ENCODE measurements around the gene PUS1. TPM values are rescaled to one million over a fixed set of nuclear protein-coding genes. Genes with fewer than 3 reads are reported as not detected.

Gene PUS1
- total and polyA plus RNA-seq, 2 experiments from 2014 or later, result 10.2 to 10.7 TPM

DNA sequence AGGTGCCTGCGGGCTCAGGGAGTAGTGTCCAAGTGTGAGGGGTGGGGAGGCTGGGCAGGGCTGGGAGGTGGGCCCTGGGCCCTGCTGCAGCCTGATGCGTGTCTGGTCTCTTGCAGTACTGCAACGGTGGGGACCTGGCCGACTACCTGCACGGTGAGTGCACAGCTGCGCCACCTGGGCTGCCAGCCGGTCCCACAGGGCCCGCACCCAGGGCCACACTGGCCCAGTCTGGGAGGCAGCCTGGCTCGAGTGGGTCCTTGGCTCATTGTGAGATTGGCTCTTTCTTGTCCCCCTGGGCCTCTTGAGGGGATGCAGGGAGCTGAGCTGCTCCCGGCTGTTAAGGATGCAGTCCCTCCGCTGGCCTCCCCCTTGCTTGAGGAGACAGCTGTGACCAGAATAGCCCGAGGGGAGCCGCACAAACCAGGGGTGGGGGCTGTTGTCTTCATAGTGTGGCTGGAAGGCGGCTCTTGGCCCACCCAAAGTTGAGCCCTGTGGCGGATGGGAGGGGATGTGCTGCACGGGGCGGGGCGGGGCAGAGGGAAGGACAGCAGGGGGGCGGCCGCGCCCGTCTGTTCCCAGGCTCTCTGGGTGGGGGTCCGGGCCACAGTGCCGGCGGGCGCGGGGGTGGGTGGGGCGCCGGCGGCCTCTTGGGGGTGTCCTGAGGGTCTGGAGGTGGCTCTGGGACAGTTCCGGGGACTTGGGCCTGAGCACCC is 21.5 kb upstream of the PUS1 start:
- DNase-seq (ENCODE audit: low spot score), result no peak
- no peaks in the 10 kb centered on the region for H3K36me3 ChIP-seq (replicated peaks; ENCODE audit: insufficient read depth, low read depth)
- H3K27ac ChIP-seq, result no peak overlapping the region
- WGBS (ENCODE audit: low lambda C conversion rate, missing lambda C conversion rate), result 97% methylated on average over 12 of the region's 31 CpGs
- no peaks in the 10 kb centered on the region for H3K9me2 ChIP-seq (replicated peaks; ENCODE audit: insufficient read depth)
- no peak overlapping the region for H3K4me2 ChIP-seq
- peaks cover 25% of the 10 kb centered on the region for H3K79me2 ChIP-seq
- no peaks in the 10 kb centered on the region for H3K9me3 ChIP-seq (ENCODE audit: low read depth)
- H2AFZ ChIP-seq, result no peak overlapping the region
- H4K20me1 ChIP-seq (ENCODE audit: insufficient read depth, poor library complexity, severe bottlenecking), result peaks cover 42% of the 10 kb centered on the region
- TF ChIP-seq EZH2 (IDR thresholded peaks at IDR 0.05; ENCODE audit: borderline replicate concordance) (no peak), EZH2phosphoT487 (IDR thresholded peaks at IDR 0.05; ENCODE audit: low read depth, severe bottlenecking, unreplicated experiment) (no peak)
- TF ChIP-seq, protein P1, sequence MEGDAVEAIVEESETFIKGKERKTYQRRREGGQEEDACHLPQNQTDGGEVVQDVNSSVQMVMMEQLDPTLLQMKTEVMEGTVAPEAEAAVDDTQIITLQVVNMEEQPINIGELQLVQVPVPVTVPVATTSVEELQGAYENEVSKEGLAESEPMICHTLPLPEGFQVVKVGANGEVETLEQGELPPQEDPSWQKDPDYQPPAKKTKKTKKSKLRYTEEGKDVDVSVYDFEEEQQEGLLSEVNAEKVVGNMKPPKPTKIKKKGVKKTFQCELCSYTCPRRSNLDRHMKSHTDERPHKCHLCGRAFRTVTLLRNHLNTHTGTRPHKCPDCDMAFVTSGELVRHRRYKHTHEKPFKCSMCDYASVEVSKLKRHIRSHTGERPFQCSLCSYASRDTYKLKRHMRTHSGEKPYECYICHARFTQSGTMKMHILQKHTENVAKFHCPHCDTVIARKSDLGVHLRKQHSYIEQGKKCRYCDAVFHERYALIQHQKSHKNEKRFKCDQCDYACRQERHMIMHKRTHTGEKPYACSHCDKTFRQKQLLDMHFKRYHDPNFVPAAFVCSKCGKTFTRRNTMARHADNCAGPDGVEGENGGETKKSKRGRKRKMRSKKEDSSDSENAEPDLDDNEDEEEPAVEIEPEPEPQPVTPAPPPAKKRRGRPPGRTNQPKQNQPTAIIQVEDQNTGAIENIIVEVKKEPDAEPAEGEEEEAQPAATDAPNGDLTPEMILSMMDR (IDR thresholded peaks at IDR 0.05; ENCODE audit: poor library complexity), result no peak
- H3K4me1 ChIP-seq (ENCODE audit: insufficient read depth), result no peaks in the 10 kb centered on the region
- H3K27me3 ChIP-seq, result no peaks in the 10 kb centered on the region
- H3K4me3 ChIP-seq, result no peak overlapping the region

DNA sequence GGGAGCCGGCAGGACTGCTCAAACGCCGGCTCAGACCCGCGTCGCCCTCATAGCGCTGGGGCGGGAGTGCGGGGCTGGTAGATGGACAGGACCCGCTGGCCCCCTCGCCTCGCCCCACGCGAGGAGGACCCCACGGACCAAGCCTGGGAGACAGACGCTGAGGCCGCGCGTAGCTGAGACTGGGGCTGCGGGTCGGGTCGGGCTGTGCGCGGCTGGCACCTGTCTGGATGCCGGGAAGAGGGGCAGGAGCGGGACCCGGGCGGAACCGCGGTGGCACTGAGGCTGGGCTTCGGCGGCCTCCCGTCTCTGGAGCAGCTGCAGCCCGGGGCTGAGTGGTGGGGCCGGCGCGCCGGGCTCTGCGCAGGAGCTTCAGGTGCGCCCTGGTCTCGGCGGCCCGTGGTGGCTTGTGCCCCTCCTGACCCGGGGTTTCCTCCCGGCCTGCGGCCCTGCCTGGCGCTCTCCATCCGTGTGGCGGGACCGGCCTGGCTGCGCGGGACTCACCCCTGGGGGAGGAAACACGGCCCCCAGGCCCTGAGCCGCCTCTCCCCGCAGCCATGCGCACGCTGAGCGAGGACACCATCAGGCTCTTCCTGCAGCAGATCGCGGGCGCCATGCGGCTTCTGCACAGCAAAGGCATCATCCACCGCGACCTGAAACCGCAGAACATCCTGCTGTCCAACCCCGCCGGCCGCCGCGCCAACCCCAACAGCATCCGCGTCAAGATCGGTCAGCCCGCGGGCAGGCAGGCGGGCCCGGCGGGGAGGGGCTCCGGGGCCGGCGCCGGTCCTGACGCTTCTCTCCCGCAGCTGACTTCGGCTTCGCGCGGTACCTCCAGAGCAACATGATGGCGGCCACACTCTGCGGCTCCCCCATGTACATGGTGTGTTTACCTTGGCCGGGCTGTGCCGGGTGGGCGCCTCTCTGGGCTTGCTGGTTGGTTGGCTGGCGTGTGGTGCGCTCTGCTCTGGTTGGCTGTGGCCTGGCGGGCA is 20.7 kb upstream of the PUS1 start:
- Histone ChIP-seq H4K20me1 (ENCODE audit: insufficient read depth, poor library complexity, severe bottlenecking) (peaks cover 35% of the 10 kb centered on the region), H3K9me3 (ENCODE audit: low read depth) (no peaks in the 10 kb centered on the region), H3K4me3 (no peak overlapping the region), H2AFZ (no peak overlapping the region), H3K4me2 (no peak overlapping the region), H3K4me1 (ENCODE audit: insufficient read depth) (no peaks in the 10 kb centered on the region), H3K9me2 (replicated peaks; ENCODE audit: insufficient read depth) (no peaks in the 10 kb centered on the region), H3K36me3 (replicated peaks; ENCODE audit: insufficient read depth, low read depth) (no peaks in the 10 kb centered on the region), H3K79me2 (peaks cover 16% of the 10 kb centered on the region), H3K27ac (no peak overlapping the region), H3K27me3 (no peaks in the 10 kb centered on the region)
- no peak for DNase-seq (ENCODE audit: low spot score)
- TF ChIP-seq EZH2phosphoT487 (IDR thresholded peaks at IDR 0.05; ENCODE audit: low read depth, severe bottlenecking, unreplicated experiment) (no peak), EZH2 (IDR thresholded peaks at IDR 0.05; ENCODE audit: borderline replicate concordance) (no peak)
- TF ChIP-seq, protein P1 (IDR thresholded peaks at IDR 0.05; ENCODE audit: poor library complexity), result no peak
- WGBS (ENCODE audit: low lambda C conversion rate, missing lambda C conversion rate), result 99% methylated on average over 65 of the region's 96 CpGs

DNA sequence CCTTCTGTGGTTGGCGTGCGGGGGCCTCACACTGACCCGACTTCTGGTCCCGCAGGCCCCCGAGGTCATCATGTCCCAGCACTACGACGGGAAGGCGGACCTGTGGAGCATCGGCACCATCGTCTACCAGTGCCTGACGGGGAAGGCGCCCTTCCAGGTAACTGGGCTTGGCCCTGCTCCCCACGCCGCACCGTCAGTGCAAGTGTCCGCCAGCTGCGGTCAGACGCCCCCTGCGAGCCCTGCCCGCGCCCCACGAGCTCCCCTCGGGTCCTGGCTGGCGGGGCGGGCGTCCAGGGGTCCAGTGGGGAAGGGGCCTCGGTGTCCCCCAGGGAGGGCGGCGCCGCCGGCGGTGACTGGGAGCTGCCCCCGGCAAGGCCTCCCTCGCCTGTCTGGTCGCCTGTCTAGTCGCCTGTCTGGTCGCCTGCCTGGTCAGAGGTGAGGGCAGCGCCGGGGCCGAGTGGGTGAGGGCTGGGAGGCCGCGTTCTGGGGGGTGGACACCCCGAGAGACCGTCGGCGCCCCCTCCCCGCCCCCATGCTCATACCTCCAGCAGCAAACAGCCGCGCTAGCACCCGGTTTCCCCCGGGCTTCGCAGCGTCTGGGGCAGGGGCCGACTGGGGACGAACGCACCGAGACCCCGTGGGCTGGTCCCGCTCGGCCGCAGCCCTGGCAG is 19.9 kb upstream of the PUS1 start:
- no peak for DNase-seq (ENCODE audit: low spot score)

More for the DNA sequence above, 19.9 kb upstream of the PUS1 start:
- Histone ChIP-seq H3K79me2 (peaks cover 8% of the 10 kb centered on the region), H3K27me3 (no peaks in the 10 kb centered on the region), H3K36me3 (replicated peaks; ENCODE audit: insufficient read depth, low read depth) (no peaks in the 10 kb centered on the region), H3K4me2 (no peak overlapping the region), H3K9me2 (replicated peaks; ENCODE audit: insufficient read depth) (no peaks in the 10 kb centered on the region), H3K9me3 (ENCODE audit: low read depth) (no peaks in the 10 kb centered on the region), H3K27ac (no peak overlapping the region), H3K4me1 (ENCODE audit: insufficient read depth) (no peaks in the 10 kb centered on the region), H4K20me1 (ENCODE audit: insufficient read depth, poor library complexity, severe bottlenecking) (peaks cover 27% of the 10 kb centered on the region), H2AFZ (no peak overlapping the region), H3K4me3 (no peak overlapping the region)
- no peak for TF ChIP-seq EZH2phosphoT487 (IDR thresholded peaks at IDR 0.05; ENCODE audit: low read depth, severe bottlenecking, unreplicated experiment)
- no peak for TF ChIP-seq EZH2 (IDR thresholded peaks at IDR 0.05; ENCODE audit: borderline replicate concordance)
- TF ChIP-seq, protein P1 (IDR thresholded peaks at IDR 0.05; ENCODE audit: poor library complexity), result no peak
- 98% methylated on average over 20 of the region's 61 CpGs for WGBS (ENCODE audit: low lambda C conversion rate, missing lambda C conversion rate)

All from hepatocyte (in vitro differentiated cells).